Stimulated activated naive CD4-positive, alpha-beta T cell treated with Interleukin-2 at 50 U/mL for 16 hours (primary cell): Measurements from ENCODE around the gene GNAT3.

Source experiments
- DNase-seq: peaks from one replicate; lab custom pipeline; 2025; lab: John Stamatoyannopoulos, UW

The GNAT3 gene

DNA sequence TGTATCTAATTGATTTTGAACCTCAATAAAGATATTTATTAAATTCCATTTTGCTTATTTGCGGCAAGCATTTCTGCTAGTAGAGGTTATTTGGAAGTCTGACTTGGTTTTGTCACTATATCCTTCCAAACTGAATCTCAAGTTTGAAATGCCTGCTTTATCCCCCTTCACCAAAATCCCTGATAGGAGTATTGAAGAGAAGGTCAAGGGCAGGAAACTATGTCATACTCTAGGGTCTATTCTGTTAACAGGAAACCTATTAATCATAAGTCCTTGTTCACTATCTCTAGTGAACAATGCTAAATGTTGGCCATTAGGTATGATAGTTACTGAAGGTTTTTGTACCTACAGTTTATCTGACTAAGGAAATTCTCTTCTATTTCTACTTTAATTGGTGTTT is 11.5 kb downstream of the GNAT3 start:
- DNase-seq: no peak

GRCh38 chr7:80499350-80499953 is 12.4 kb downstream of the GNAT3 start:
- no peak for DNase-seq

- no peak for DNase-seq
Observed at GRCh38 chr7:80498481-80499349, 13.1 kb downstream of the GNAT3 start.

DNA sequence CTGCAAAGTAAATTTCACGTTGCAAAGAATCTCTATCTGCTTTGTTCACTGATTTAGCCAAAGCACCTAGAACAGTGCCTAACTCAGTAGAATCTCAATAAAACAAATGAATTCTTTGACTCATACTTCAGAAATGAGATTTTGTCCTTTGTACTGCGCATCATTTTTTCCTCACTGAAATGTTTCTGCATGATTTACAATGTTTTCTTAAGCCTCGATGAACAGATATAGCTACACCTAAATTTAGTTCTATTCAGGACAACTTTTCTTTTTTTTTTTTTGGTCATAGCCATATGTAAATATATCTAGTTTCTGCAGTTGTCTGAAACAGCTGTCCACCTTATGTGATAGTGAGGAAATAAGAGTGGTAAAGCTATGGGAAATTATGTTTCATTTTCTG is 15.3 kb downstream of the GNAT3 start:
- no peak for DNase-seq

- no peak for DNase-seq
Observed at GRCh38 chr7:80493121-80493849, 18.6 kb downstream of the GNAT3 start.

- no peak for DNase-seq
Observed at GRCh38 chr7:80491462-80491861, 20.4 kb downstream of the GNAT3 start.

DNA sequence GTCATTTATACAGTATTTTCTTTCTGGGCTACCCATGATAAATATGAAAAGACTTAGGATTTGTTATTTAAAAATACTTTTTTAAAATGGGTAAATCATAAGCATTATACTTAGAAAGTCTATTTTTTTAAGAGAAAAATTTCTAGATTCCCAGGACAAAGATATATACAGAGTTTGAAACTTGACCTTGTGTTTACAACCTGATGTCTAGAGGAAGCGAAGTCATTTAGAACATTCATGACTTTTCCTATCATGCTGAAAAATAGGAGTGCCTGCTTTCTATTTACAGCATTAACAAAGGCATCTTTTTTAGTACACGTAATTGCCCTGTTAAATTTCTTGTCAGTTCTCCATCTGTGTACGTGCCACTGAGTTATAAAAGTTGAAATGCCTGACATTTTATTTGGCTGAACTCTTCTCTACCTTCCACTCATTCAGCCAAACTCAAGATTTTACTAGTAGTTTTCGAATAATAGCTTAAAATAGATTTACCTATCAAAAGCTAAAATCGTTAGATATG is 23.0 kb downstream of the GNAT3 start:
- DNase-seq: no peak

DNA sequence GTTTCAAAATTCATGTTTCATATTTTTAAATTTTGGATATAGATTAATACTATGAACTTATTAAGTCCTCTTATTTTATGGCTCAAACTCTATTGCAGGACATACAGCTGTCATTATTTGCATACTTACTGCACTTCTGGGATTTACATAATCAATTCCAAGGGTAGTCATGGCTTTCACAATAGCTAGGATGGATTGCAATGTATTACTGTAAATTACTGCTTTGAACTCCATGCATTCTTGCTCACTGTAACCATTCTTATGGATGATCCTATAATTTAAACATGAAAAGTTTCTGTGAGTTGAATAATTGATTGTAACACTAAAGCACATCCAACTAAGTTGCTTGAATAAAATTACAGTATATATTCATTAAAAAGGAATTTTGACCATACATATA is 23.5 kb downstream of the GNAT3 start:
- no peak for DNase-seq

- DNase-seq: no peak
Observed at GRCh38 chr7:80485721-80486120, 26.1 kb downstream of the GNAT3 start.

- no peak for DNase-seq
Observed at GRCh38 chr7:80482950-80483349, 28.9 kb downstream of the GNAT3 start.

- DNase-seq: no peak
Observed at GRCh38 chr7:80481196-80481884, 30.5 kb downstream of the GNAT3 start.

- DNase-seq: no peak
Observed at GRCh38 chr7:80480566-80480965, 31.3 kb downstream of the GNAT3 start.

GRCh38 chr7:80478683-80479082 is 33.2 kb downstream of the GNAT3 start:
- DNase-seq: no peak

DNA sequence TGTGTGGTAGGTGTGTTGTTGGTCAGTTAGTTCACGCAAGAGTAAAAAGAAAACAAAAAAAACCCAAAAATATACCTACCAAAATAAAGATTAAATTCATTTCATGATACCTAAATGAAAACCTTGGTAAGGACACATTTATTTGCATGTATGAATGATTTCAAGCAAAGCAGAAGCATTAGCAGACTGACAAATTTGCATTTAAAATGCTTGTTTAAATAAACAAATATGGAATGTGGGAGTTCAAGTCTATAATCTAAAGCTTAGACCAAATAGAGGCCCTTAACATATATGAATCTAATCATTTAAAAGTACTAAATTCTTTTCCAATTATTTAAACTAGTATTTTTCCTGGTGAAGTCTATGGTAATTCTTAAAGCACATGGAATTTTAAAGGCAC is 35.8 kb downstream of the GNAT3 start:
- DNase-seq: no peak

DNA sequence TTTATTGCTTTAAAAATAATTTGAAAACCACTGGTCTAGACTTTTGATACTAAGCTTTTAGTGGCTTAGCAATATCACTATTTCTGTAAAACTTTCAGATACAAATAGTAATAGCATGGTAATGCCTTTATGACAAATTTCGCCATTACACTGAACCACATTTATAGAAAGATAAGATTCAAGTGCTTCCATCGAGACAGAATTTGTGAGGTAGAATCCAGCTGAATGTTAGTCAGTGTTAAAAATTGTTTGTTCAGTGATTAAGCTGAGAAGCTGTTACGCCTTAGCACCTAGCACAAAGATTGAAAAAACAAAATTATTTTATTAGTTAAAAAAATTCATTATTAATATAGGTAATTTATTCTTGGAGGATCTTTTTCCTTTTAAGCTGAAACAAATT is 36.5 kb downstream of the GNAT3 start:
- DNase-seq: no peak

- DNase-seq: no peak
Observed at GRCh38 chr7:80473751-80474150, 38.1 kb downstream of the GNAT3 start.

GRCh38 chr7:80472491-80473200 is 39.2 kb downstream of the GNAT3 start:
- DNase-seq: no peak

GRCh38 chr7:80468931-80469714 is 42.7 kb downstream of the GNAT3 start:
- no peak for DNase-seq

GRCh38 chr7:80467069-80467468 is 44.8 kb downstream of the GNAT3 start:
- no peak for DNase-seq

GRCh38 chr7:80466636-80467035 is 45.2 kb downstream of the GNAT3 start:
- DNase-seq: no peak

DNA sequence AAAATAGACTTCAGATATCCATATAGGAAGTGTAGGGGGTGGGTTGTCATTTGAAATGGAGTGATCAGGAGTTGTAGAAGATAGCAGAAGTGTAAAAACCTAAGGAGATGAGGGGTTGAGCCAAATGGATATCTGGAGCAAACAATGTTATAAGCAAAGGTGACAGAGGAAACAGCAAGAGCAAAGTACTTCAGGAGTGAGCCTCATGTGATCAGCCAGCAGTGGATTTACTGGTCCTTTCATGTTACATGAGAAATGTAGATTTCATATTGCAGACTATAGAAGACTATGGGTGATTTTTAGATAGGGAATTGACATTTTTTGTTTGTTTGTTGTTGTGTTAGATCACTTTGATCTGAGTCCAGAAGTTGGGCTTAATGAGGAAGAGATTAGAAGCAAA is 47.7 kb downstream of the GNAT3 start:
- no peak for DNase-seq
